NOMO-1 treated with dmso at 0.1 percent for 144 hours (cell line): ENCODE data around the gene GSTT2.
"Not testable (repeated sequence)": the region's sequence is repeated elsewhere in the genome, so short reads cannot be mapped to it uniquely, and the experiment has no call there.

Experiments
- DNase-seq: peaks from one replicate; lab custom pipeline; 2025; ENCODE audit not compliant: unreplicated experiment; lab: John Stamatoyannopoulos, UW

The GSTT2 gene

GRCh38 chr22:23974345-23974744, 5.6 kb upstream of the GSTT2 start, which contains the start of gene DDT:
Gene DDT, minus strand, starts transcription at chr22:23974441. Its CDS starts 27 bp downstream, at chr22:23974414.
- not testable (repeated sequence) for DNase-seq

- DNase-seq = not testable (repeated sequence)
These were observed 5.0 kb upstream of the GSTT2 start for GRCh38 chr22:23974836-23975352.

- not testable (repeated sequence) for DNase-seq
These were observed 2.6 kb upstream of the GSTT2 start for GRCh38 chr22:23977304-23977703.

- DNase-seq = not testable (repeated sequence)
These were observed 633 bp downstream of the GSTT2 start for GRCh38 chr22:23980567-23980966.

- no peak for DNase-seq
These were observed 4.5 kb downstream of the GSTT2 start for GRCh38 chr22:23984430-23984829.

- not testable (repeated sequence) for DNase-seq
These were observed 6.2 kb downstream of the GSTT2 start for GRCh38 chr22:23986089-23986488.

- not testable (repeated sequence) for DNase-seq
These were observed 6.7 kb downstream of the GSTT2 start for GRCh38 chr22:23986538-23987178.

- DNase-seq = not testable (repeated sequence)
These were observed 9.8 kb downstream of the GSTT2 start for GRCh38 chr22:23989583-23990244.

GRCh38 chr22:23993080-23993479, 13.1 kb downstream of the GSTT2 start:
- not testable (repeated sequence) for DNase-seq

- DNase-seq = not testable (repeated sequence)
These were observed 13.7 kb downstream of the GSTT2 start for GRCh38 chr22:23993581-23994177.

GRCh38 chr22:23997092-23997491, 17.2 kb downstream of the GSTT2 start:
- no peak for DNase-seq

GRCh38 chr22:23999779-24000178, 19.8 kb downstream of the GSTT2 start:
- not testable (repeated sequence) for DNase-seq

- no peak for DNase-seq
These were observed 21.4 kb downstream of the GSTT2 start for GRCh38 chr22:24001314-24001713.

- DNase-seq = no peak
These were observed 22.3 kb downstream of the GSTT2 start for GRCh38 chr22:24002272-24002671.

- no peak for DNase-seq
These were observed 22.9 kb downstream of the GSTT2 start for GRCh38 chr22:24002851-24003250.

GRCh38 chr22:24003887-24004286, 24.0 kb downstream of the GSTT2 start:
- no peak for DNase-seq

- DNase-seq = no peak
These were observed 25.3 kb downstream of the GSTT2 start, which contains the start of gene GSTT4 for GRCh38 chr22:24005201-24005600. Gene GSTT4, minus strand, starts transcription at chr22:24005453. Its CDS starts 97 bp downstream, at chr22:24005356.

GRCh38 chr22:24006207-24006913, 26.4 kb downstream of the GSTT2 start:
- DNase-seq = no peak

- no peak for DNase-seq
These were observed 26.9 kb downstream of the GSTT2 start for GRCh38 chr22:24006914-24007214.

- DNase-seq = no peak
These were observed 27.5 kb downstream of the GSTT2 start for GRCh38 chr22:24007253-24008021.

- no peak for DNase-seq
These were observed 28.0 kb downstream of the GSTT2 start for GRCh38 chr22:24008022-24008283.
